Activated CD4-positive, alpha-beta T cell treated with anti-CD3 and anti-CD28 coated beads for 1 hour (primary cell): Measurements from ENCODE around the gene HMGXB3.
"Not testable (repeated sequence)": the region's sequence is repeated elsewhere in the genome, so short reads cannot be mapped to it uniquely, and the experiment has no call there.

Source experiments
- DNase-seq: peaks from one replicate; pipeline ENCODE4 v3.0.0-alpha.2; 2020

Gene HMGXB3

GRCh38 chr5:150069672-150070627 lies 69.4 kb downstream of the HMGXB3 start:
- DNase-seq, result no peak

GRCh38 chr5:150070821-150071220 lies 70.3 kb downstream of the HMGXB3 start:
- no peak for DNase-seq

- DNase-seq, result no peak
These were observed 72.6 kb downstream of the HMGXB3 start for GRCh38 chr5:150073086-150073625.

GRCh38 chr5:150073677-150074076 lies 73.1 kb downstream of the HMGXB3 start:
- no peak for DNase-seq

- DNase-seq, result no peak
These were observed 74.7 kb downstream of the HMGXB3 start for GRCh38 chr5:150075233-150075632.

- no peak for DNase-seq
These were observed 75.3 kb downstream of the HMGXB3 start for GRCh38 chr5:150075806-150076205.

GRCh38 chr5:150077060-150077459 lies 76.5 kb downstream of the HMGXB3 start:
- DNase-seq, result no peak

GRCh38 chr5:150077996-150078801 lies 77.7 kb downstream of the HMGXB3 start:
- no peak for DNase-seq

- DNase-seq, result no peak
These were observed 78.5 kb downstream of the HMGXB3 start for GRCh38 chr5:150078802-150079689.

GRCh38 chr5:150079909-150080461 lies 79.4 kb downstream of the HMGXB3 start:
- no peak for DNase-seq

- no peak for DNase-seq
These were observed 80.3 kb downstream of the HMGXB3 start for GRCh38 chr5:150080696-150081435.

- DNase-seq, result no peak
These were observed 81.2 kb downstream of the HMGXB3 start for GRCh38 chr5:150081541-150082283.

GRCh38 chr5:150082374-150082773 lies 81.8 kb downstream of the HMGXB3 start:
- no peak for DNase-seq

GRCh38 chr5:150082889-150083288 lies 82.3 kb downstream of the HMGXB3 start:
- DNase-seq, result no peak

- not testable (repeated sequence) for DNase-seq
These were observed 84.2 kb downstream of the HMGXB3 start for GRCh38 chr5:150084754-150085153.

GRCh38 chr5:150085191-150085912 lies 84.8 kb downstream of the HMGXB3 start:
- DNase-seq, result no peak

- DNase-seq, result no peak
These were observed 85.6 kb downstream of the HMGXB3 start, which contains the start of gene CSF1R for GRCh38 chr5:150085950-150086715. CSF1R (minus strand) TSS chr5:150086554; CDS start chr5:150086427, 127 bp downstream.

GRCh38 chr5:150092159-150092787 lies 91.7 kb downstream of the HMGXB3 start:
- no peak for DNase-seq
